Stimulated activated CD8-positive, alpha-beta memory T cell treated with anti-CD3 and anti-CD28 coated beads, Interleukin-12 subunit alpha, Interleukin-12 subunit beta, amount 100 ng/mL, for 24 hours (primary cell): ENCODE measurements around the gene LGALS13.
"Not testable (repeated sequence)": the region's sequence is repeated elsewhere in the genome, so short reads cannot be mapped to it uniquely, and the experiment has no call there.

Source experiments
- DNase-seq: peaks from one replicate; pipeline ENCODE4 v3.0.0-alpha.2; 2020; ENCODE audit errors: extremely low read depth

Gene LGALS13

GRCh38 chr19:39617745-39618144 lies 15.4 kb downstream of the LGALS13 start:
- DNase-seq = no peak

GRCh38 chr19:39623946-39624345 lies 21.6 kb downstream of the LGALS13 start:
- no peak for DNase-seq

- DNase-seq = not testable (repeated sequence)
Observed at GRCh38 chr19:39627631-39628030, 25.3 kb downstream of the LGALS13 start.

GRCh38 chr19:39631178-39631577 lies 28.9 kb downstream of the LGALS13 start:
- no peak for DNase-seq

GRCh38 chr19:39631626-39632025 lies 29.3 kb downstream of the LGALS13 start:
- no peak for DNase-seq

- DNase-seq = no peak
Observed at GRCh38 chr19:39637891-39638290, 35.6 kb downstream of the LGALS13 start.

GRCh38 chr19:39641773-39642172 lies 39.4 kb downstream of the LGALS13 start:
- no peak for DNase-seq

- DNase-seq = no peak
Observed at GRCh38 chr19:39643591-39643990, 41.3 kb downstream of the LGALS13 start.

- DNase-seq = no peak
Observed at GRCh38 chr19:39645800-39646411, 43.6 kb downstream of the LGALS13 start.

GRCh38 chr19:39647918-39648317 lies 45.6 kb downstream of the LGALS13 start:
- DNase-seq = no peak

GRCh38 chr19:39655613-39656012 lies 53.3 kb downstream of the LGALS13 start, which contains the start of gene LGALS16:
Gene LGALS16, plus strand, starts transcription at chr19:39655913. Its CDS starts 49 bp downstream, at chr19:39655962.
- DNase-seq = no peak
